IPS-NIHi7 (cell line): ENCODE measurements around the gene PFDN4.

ENCODE experiments used
- DNase-seq: peaks from one replicate; pipeline ENCODE4 v3.0.0; 2012; ENCODE audit warnings: mixed read lengths; ENCODE audit errors: extremely low spot score

Gene PFDN4

DNA sequence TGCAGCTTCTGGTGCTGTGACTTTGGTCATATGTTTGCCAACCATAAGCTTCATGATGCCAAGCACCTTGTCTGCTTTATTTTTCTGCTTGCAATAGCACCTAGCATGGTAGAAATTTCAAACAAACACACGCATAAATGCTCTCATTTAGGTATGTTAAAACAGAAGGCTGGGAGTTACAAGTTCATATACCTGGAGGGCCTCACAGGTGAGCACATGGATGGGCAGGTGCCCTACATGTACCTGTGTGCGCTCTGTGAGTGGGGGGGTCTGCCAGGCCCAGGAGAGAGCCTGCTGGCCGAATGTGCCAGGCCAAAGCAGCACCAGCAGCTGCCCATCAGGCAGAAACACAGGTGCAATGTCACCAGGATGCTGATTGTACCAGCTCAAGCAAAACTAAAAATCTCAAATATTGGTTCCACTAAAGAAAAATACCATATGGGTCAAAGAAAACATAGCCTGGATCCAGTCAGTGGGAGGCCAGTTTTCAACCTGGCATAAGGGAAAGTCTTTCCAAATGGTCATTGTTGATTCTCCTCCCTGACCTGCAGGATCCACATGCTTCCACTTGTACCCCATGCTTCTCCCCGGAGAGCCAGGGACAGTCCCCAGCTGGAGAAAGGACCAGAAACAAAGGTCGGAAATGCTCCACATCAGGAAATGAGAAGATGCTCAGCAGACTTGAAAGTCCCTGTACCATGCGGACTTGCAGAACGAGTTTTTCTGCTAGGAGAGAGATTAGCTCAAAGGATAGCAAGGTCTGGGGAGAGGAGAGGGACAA is 7.2 kb upstream of the PFDN4 start:
- DNase-seq = no peak

DNA sequence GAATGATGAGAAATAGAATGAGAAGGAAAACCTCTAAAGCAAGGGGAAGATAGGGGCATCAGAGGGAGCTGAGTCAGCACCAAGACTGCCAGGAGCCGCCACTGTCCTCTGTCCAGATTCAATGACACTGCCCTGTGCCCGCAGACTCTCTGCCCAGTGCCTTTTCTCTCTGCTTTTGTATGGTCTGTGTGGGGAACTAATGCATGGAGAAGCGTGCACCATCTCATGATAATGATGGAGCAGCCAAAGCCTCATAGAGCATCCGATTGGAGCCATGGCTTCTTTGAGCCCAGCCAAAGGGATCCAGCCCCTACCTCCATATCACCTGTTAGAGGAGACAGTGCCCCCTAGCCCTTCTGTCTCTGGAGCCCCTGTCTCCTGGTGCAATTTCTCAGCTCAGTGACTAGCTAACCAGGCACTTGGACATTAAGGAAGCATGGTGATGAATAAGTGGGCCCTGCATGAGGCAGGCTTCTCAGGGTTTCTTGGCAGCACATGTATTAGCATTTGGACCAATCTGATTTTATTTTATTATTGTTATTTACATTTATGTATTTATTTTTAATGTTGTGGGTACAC is 6.5 kb upstream of the PFDN4 start:
- DNase-seq = no peak

DNA sequence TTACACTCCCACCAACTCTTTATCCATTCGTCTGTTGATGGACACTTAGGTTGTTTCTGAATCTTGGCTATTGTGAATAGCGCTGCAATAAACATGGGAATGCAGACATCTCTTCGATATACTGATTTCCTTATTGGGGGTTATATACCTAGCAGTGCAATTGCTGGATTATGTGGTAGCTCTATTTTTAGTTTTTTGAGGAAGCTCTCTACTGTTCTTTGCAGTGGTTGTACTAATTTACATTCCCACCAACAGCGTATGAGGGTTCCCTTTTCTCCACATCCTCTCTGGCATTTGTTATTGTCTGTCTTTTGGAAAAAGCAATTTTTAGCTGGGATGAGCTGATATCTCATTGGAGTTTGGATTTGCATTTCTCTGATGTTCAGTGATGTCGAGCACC is 4.6 kb upstream of the PFDN4 start:
- no peak for DNase-seq

DNA sequence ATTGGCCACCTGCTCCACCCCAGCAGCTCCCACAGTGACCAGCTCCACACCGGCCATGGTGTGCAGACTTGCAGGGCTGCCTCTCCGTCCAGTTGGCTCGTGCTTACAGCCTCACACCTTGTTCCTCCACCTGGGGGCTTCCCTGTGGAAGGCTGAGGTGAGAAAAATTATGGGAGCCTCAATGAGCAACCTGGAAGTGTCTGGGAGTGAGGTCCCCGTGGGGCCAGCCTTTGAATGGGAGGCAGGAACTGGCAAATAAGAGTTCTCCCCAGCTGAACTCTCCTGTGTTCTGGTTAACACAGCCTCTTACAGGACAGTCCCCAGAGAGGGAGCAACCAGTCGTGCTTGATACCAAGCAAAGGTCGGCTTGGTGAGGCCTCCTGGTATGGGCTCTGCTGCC is 3.8 kb upstream of the PFDN4 start:
- no peak for DNase-seq

DNA sequence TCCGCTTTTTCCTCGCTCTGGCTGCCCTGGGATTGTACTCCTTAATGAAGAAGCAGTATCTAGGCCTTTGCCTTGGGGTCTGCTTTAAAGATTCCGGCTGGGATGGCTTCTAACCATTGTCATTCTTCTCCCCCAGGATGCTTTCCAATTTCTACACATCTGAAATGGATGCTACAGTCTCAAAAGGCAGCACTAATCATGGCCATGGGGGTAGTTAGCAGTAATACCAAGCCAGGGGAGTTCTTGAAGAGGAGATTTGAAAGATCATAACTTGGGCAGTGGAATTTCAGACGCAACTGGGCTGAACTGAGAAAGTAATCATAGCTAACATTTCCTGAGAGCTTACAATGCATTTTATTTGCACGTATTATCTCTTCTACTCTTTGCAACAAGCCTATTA is 3.4 kb upstream of the PFDN4 start:
- DNase-seq = no peak

DNA sequence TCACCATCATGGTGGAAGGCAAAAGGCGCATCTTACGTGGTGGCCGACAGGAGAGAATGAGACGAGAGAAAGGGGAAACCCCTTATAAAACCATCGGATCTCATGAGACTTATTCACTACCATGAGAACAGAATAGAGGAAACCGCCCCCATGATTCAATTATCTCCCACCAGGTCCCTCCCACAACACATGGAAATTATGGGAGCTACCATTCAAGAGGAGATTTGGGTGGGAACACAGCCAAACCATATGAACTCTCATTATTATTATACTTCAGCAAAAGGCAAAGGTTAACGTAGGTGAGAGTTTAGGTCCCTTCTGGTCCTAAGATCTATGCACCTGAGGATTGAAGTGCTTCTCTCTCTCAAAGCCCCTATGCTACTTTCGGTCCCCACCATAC is 2.4 kb upstream of the PFDN4 start:
- no peak for DNase-seq

DNA sequence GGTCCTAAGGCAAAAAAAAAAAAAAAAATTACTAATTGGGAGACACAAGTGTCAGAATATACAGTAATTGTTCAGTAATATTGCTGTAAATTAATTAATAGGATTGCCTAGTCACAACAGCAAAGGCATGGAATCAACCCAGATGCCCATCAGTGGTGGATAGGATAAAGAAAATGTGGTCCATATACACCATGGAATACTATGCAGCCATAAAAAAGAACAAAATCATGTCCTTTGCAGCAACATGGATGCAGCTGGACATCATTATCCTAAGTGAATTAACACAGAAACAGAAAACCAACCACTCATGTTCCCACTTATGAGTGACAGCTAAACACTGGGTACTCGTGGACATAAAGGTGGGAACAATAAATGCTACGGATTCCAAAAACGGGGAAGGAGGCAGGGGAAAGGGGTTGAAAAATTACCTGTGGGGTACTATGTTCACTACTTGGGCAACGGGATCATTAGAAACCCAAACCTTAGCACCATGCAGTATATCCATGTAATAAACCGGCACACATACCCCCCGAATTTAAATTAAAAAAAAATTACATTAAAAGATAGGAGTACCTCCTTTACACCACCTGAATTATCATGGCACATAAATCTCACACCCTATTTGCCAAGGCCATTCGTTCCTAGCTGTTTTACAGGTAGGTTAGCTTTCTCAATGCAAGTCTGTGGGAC is 689 bp upstream of the PFDN4 start:
- DNase-seq = no peak

DNA sequence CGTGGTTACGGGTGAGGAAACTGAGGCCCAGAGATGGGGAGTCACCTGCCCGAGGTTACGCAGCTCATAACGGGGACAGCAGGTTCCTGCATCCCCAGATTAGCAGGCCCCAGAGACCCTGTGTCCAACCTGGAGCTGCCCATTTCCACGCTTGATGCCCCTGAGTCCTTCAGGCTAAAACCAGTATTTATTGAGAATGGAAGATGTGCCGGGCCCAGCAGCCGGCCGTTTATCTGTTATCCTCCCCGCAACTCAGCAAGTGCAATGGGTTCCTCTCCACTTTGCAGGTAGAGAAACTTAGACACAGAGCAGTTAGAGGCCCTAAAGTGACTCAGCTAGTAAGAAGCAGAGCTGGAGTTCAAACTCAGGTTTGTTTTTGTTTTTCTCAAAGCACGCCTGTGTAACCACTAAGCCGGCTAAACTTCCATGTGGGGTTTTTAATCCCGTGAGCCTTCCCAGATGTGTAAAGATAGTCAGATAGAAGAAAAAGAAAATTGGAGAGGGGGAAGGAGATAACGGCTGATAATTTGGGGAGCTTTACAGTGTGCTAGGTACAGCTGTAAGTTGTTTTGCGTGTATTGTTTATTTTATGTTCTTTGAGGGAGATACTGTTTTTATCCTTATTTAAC is 775 bp downstream of the PFDN4 start:
- no peak for DNase-seq

DNA sequence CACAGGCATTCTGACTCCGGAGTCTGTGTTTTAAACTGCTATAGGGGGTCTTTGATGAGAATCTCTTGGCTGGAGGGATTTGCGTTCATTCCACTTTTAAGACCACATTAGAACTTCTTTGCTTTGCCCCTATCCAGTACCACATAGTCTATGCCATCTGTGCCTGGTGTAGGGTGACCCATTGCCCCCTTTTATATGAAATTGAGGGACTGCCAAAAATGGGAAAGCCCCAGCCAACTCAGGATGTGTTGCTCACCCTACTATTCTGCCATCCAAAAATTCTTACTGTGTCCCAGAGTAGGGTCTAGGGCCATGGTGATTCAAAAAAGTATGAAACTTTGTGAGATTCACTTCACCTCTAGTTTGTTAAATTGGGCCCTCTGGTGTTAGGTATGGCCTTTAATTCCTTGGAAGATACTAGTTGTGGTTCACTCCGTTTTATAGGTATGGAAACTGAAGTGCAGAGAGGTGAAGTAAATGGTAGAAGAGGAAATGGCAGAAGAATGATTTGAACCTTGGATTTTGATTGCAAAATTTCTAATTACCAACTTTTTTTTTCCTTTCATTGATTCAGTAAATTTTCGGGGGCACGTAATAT is 1.4 kb downstream of the PFDN4 start:
- no peak for DNase-seq

DNA sequence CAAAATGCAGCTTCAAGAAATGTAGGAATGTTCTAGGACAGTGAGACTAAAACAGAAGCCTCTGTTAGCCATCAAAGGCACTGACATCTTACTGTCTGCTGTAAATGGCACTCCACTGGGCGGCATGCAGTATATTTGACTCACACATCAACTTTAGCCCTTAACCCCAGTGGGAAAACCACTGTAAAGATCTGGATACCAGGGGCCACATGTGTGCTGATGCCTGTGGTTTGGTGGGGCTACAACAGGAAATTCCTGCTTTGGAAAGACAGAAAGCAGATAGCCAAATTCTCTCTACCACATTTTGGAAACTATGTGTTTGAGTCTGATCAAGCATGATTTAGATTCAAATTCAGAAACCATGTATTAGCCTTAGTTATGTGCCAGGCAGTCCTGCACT is 4.3 kb downstream of the PFDN4 start:
- no peak for DNase-seq

DNA sequence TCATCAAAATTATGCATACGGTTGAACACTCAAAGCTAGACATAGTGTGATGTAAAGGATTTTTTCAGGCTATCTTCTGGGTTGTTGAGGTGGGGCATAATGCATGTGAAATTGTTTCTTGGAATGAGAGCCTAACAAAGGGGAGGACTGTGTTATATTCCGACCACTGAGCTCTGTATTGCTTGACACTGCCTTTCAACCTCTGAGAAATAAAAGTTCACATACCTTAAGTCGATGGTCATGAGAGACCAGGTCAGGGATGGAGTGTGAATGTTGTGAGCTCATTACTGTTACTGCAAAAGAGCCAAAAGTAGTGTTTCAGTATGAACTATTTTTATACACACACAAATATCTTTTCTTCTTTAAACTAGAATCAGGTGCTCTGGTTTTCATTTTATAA is 5.0 kb downstream of the PFDN4 start:
- no peak for DNase-seq

DNA sequence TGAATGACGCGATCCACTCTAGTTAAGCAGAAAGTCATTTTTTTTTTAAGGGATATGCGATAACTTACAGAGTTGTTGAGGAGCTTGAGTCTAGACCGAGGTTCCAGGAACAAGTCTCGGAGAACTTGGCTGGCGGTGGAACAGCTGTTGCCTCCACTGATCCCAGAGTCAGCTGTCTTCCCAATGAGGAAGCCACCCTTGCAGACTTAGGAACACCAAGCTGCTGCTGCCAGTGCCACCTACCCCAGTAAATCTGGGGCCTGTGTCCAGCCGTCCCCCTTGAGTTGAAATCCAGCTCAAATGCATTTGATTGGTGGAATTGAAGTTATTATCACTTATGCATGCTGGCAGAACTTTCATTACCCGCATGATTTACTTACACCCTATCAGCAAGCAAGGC is 6.7 kb downstream of the PFDN4 start:
- no peak for DNase-seq

DNA sequence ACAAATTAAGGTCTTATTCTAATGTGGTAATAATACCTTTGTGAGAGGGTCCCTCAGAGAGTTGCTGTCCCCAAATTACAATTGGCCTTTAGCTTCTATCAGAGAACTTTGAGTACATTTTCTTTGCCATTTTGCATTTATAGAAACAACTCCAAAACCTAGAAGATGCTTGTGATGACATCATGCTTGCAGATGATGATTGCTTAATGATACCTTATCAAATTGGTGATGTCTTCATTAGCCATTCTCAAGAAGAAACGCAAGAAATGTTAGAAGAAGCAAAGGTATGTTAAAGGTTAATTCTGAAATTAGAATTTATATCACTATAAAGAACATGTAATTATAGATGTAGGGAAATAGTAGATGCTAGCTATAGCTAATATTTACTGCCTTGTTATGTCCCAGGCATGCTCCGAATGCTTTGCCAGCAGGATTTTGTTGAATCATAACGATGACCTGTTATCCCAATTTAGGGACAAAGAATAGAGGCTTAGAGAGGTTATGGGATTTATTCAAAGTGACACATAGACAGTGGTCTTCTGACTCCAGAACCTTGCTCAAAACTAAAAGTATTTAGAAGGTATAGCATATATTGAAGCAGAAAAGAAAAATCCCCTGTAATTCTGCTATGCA is 7.4 kb downstream of the PFDN4 start:
- DNase-seq = no peak

DNA sequence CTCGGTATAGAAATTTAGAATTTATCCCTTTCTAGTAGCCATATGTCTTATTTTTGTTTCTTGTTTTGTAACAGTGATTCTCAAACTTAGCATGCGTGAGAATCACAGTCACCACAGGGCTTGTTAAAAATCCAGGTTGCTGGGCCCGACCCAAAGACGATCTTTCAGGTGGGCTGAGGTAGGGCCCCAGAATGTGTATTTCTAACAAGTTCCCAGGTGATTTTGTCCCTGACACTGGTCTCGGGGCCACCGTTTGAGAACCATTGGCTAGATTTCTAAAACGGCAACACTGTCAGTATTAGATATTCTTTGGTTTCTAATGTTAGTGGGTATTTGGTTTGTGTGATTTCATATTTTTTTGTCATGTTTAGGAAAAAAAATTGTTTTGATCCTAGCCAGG is 9.9 kb downstream of the PFDN4 start:
- DNase-seq = no peak

DNA sequence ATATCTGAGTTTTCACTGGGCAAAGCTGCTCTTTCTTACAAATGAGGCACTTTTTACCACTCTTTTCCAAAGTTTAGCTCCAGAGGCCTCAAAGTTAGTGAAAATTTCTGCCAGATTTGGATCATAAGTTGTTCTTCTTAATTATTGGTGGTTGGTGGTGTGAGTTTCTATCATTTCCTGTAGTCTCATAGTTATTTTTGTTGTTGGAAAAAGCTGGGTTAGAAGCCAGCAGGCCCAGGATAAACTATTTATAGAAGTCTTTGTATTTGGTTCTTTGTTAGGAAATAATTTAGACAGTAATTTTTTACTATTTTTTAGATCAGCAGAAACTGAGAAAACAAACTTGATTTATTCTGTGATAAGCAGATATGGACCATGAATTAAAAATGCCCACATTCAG is 10.6 kb downstream of the PFDN4 start:
- DNase-seq = no peak

DNA sequence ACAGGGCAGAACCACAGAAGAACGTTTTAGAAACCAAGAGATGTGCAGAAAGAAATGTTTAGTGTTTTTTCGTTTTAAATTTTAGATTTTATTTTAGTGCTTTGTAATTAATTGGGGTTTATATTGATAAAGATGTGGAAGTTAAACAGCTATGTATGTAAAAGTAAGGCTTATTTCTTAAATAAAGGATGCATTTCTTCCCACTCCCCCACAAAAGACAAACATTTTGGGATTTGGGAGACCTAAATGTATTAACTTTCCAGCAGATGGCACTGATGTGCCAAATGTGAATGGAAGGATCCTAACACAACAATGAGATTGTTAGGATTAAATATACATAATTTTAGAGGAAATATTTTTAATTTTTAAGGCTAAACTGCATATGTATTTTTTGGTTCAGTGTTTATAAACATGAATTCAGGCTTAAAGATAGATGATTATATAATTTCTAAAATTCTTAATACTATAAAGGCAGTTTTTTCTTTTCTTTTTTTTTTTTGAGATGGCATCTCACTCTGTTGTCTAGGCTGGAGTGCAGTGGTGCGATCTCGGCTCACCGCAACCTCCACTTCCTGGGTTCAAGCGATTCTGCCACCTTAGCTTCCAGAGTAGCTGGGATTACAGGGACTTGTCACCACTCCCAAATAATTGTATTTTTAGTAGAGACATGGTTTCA is 12.0 kb downstream of the PFDN4 start:
- DNase-seq = no peak

DNA sequence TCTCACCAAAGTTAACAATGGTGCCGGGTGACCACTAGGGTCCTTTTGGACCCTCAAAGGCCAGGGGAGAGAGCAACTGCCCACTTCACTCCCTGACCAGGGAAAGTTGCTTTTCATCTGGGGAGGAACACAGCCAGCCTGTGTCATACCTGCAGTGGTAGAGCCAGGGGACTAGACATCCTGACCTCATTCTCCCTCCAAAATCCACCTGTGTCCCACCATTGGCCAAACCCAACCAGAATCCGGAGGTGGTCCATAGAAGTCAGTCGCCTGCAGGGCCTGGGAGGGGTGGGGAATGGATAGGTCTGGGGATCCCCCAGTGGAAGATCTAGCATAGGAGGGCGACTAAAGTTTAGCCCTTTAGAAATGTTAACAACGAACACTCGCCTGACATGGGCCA is 12.8 kb downstream of the PFDN4 start:
- no peak for DNase-seq

DNA sequence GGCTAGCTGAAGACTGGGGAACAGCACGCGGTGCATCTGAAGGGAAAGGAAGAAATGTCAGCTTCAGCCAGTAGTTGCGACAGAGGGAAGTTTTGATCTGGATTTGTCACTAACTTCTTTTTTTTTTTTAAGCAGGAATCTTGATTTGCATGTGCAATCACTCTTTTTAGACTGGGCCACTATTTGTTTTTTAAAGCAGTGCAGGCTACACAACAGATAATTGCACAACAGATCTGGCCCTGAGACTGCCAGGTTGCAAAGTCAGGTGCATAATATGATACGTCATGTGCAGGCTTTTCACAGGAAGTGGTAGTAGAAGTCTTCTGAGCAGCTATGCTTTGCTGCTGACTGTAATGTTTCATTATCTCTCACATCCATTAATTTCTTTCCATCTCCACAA is 13.5 kb downstream of the PFDN4 start:
- no peak for DNase-seq

DNA sequence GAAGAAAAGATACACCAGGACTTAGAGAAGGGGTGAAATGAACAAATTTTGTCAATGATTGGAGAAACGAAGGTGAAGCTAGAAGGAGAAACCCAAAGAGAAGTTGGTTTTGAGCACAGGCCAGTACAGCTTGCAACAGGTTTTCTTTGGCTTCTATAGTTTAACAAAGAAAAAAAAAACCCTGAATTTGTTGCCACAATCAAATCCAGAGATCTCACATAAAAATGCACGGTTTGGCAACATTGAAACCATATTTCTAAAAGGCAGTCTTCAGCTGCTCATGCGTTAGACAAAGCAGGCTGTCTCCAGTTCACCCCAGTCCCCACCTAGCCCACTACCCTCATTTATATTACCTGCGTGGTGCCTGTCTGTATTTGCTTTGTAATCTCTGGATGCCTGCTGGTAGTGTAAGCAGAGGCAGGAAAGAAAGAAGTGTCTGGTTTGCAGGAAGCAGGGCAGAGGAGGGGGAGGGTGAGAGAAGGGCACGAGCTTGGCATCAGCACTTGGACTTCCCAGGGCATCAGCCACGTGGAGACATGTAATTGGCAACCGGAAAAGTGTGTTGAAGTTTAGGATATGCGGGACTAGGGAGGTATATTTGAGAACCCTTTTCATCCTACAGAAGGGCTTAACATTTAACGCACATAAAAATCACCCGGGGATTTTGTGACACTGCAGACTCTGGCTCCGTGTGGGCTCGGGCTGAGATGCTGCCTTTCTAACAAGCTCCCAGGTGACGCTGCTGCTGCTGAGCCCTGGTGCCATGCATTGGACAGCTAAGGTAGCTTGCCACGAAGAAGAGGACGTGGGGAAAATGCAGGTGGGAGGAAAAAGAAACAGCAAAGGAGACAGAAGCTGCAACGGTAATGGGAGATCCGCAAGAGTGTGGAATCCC is 14.4 kb downstream of the PFDN4 start:
- DNase-seq = no peak

DNA sequence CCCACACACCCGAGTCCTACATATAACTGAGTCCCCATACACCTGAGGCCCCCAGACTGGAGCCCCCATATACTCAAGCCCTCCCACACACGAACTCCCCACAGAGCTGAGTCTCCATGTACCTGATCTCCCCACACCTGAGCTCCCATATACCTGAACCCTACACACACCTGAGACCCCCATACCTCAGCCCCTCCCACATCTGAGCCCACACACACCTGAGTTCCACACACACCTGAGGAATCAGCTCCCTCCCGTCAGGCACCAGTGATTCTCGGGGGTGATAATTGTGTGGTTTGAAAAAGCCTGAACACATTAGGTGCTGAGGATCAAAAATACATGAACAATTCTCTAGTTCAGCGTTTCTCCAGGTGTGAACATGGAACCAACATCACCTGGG is 15.4 kb downstream of the PFDN4 start:
- DNase-seq = no peak
